ENCODE measurements around the gene MSRB3. TPM values are rescaled to one million over a fixed set of nuclear protein-coding genes. Genes with fewer than 3 reads are reported as not detected.

The MSRB3 gene
- total and polyA plus RNA-seq, 9 donors = 14.9 to 58.8 (median 27.1) TPM

DNA sequence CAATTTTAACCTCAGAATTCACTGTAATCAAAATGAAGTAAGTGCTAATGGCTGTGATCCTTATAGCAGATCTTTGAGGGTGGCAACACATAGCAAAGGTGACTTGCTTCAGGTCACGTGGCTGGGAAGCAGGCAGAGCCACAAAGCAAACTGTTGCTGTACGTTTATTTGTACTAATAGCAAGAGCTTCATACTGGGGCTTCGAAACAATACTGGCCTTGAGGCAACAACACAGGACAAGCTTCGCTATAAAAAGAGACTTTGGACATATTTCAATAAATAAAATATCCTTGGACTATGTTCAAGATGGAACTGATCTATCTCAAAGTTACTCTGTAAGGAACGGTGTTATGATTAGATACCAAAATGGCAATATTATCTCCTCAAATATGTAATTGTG, 44.6 kb downstream of the MSRB3 start:
- H3K27ac ChIP-seq = no peak overlapping the region
- peaks cover 1% of the 10 kb centered on the region for H3K4me1 ChIP-seq (ENCODE audit: insufficient read depth)
- intact Hi-C loops (cut with DNase I) = no loop called here
- no peak for DNase-seq
- H3K9me3 ChIP-seq = no peaks in the 10 kb centered on the region
- H3K27me3 ChIP-seq = no peaks in the 10 kb centered on the region
- H3K4me3 ChIP-seq = no peak overlapping the region
- H3K36me3 ChIP-seq = no peaks in the 10 kb centered on the region
- no peak for TF ChIP-seq EP300 (IDR thresholded peaks at IDR 0.05)
- TF ChIP-seq, protein P1, sequence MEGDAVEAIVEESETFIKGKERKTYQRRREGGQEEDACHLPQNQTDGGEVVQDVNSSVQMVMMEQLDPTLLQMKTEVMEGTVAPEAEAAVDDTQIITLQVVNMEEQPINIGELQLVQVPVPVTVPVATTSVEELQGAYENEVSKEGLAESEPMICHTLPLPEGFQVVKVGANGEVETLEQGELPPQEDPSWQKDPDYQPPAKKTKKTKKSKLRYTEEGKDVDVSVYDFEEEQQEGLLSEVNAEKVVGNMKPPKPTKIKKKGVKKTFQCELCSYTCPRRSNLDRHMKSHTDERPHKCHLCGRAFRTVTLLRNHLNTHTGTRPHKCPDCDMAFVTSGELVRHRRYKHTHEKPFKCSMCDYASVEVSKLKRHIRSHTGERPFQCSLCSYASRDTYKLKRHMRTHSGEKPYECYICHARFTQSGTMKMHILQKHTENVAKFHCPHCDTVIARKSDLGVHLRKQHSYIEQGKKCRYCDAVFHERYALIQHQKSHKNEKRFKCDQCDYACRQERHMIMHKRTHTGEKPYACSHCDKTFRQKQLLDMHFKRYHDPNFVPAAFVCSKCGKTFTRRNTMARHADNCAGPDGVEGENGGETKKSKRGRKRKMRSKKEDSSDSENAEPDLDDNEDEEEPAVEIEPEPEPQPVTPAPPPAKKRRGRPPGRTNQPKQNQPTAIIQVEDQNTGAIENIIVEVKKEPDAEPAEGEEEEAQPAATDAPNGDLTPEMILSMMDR (IDR thresholded peaks at IDR 0.05) = no peak
- 7 to 24% (median 15%) methylated on average over 5 of the region's 5 CpGs for WGBS, 3 donors

DNA sequence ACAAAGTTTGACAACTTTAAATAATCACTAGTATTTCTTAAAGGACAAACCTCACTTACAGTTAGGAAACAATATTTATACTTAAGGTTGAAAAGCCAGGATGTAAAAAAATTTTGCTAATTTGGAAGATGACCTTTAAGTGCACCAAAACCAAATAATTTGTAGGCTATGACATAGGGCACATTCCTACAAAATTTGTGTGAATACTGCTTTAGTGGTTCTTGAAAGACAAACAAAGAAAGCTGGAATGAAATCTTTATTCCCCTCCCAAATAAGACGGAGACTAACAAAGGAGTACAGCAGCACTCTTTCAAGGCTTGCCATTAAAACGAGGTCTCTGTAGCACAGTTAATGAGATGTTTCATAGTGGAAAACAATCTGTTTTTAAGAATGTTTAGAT, 45.6 kb downstream of the MSRB3 start:
- Histone ChIP-seq H3K4me3 (no peak overlapping the region), H3K9me3 (no peaks in the 10 kb centered on the region), H3K27me3 (no peaks in the 10 kb centered on the region), H3K27ac (no peak overlapping the region), H3K4me1 (ENCODE audit: insufficient read depth) (peaks cover 1% of the 10 kb centered on the region), H3K36me3 (no peaks in the 10 kb centered on the region)
- DNase-seq = no peak
- WGBS, 3 donors = 5 to 18% (median 7%) methylated on average over 2 of the region's 2 CpGs
- intact Hi-C loops (cut with DNase I) = no loop called here
- TF ChIP-seq, protein P1 (IDR thresholded peaks at IDR 0.05) = no peak
- TF ChIP-seq EP300 (IDR thresholded peaks at IDR 0.05) (no peak), POLR2A (IDR thresholded peaks at IDR 0.05) (no peak)

DNA sequence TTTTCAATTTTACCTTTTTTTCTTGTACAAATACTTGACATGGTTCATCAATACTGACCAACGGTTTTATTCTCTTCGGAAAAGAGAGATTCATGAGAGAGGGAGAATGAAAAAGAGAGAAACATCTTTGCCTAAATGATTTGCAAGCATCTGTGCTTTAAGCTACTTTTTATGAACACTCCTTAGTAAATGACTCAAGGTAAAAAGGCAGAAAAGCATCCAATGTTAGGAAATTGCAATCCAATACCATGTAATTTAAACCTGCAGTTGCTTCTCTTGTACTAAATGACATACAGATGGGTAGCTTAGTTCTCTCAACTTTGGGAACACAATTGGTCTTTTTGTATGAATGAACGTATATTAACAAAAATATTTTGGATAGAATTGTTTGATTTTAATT, 46.1 kb downstream of the MSRB3 start:
- H3K27ac ChIP-seq = no peak overlapping the region

DNA sequence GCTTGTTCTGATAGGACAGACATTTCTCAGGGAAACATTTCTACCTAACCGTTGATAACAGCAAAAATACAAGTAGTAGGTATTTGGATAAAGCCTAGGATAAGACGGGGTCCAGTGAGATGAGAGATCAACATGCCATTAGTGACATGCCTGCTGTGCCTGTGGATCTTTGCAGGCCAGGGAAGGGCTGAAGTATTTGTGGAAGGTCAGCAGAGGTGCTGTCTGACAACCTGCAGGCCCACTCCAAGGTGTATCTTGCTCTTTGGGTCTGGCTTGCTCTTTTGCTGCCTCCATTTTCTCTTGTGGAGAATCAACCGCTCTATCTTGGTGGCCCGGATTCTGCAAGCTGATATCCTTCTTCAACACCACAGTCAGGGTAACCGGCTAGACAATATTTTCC, 46.7 kb downstream of the MSRB3 start:
- DNase-seq = no peak
- TF ChIP-seq, protein P1 (IDR thresholded peaks at IDR 0.05) = no peak
- WGBS, 3 donors = 92 to 96% (median 95%) methylated on average over 5 of the region's 5 CpGs
- Histone ChIP-seq H3K4me1 (ENCODE audit: insufficient read depth) (no peaks in the 10 kb centered on the region), H3K4me3 (no peak overlapping the region), H3K27ac (no peak overlapping the region), H3K27me3 (no peaks in the 10 kb centered on the region), H3K36me3 (no peaks in the 10 kb centered on the region), H3K9me3 (no peaks in the 10 kb centered on the region)
- intact Hi-C loops (cut with DNase I) = no loop called here

More for the DNA sequence above, 46.1 kb downstream of the MSRB3 start:
- Histone ChIP-seq H3K9me3 (no peaks in the 10 kb centered on the region), H3K4me1 (ENCODE audit: insufficient read depth) (peaks cover 1% of the 10 kb centered on the region), H3K27me3 (no peaks in the 10 kb centered on the region), H3K4me3 (no peak overlapping the region), H3K36me3 (no peaks in the 10 kb centered on the region)
- intact Hi-C loops (cut with DNase I) = no loop called here
- TF ChIP-seq, protein P1 (IDR thresholded peaks at IDR 0.05) = no peak
- TF ChIP-seq POLR2A (IDR thresholded peaks at IDR 0.05) (no peak), EP300 (IDR thresholded peaks at IDR 0.05) (no peak)
- WGBS, 3 donors = 83 to 90% (median 85%) methylated on average over 3 of the region's 3 CpGs
- no peak for DNase-seq

DNA sequence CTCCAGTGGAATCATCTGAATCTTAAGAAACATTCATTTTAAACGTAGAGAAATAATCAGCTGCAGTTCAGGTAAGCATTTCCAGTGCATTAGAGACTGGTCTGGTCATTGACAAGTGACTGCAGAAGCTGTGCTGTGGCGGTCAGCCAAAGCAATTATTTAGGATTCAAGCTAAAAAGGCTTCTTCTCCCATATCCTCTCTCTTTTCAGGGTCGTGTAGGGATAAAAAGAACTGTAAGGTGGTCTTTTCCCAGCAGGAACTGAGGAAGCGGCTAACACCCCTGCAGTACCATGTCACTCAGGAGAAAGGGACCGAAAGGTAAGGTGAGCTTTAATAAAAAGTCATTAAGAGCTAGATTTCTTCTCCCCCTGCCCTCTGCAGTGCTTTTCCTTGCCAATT, 48.1 kb downstream of the MSRB3 start:
- H3K27ac ChIP-seq = no peak overlapping the region
- H3K27me3 ChIP-seq = no peaks in the 10 kb centered on the region
- 65 to 71% (median 70%) methylated on average over 5 of the region's 5 CpGs for WGBS, 3 donors
- intact Hi-C loops (cut with DNase I) = no loop called here
- no peak overlapping the region for H3K4me3 ChIP-seq
- H3K4me1 ChIP-seq (ENCODE audit: insufficient read depth) = no peaks in the 10 kb centered on the region
- no peak for DNase-seq
- H3K9me3 ChIP-seq = no peaks in the 10 kb centered on the region
- no peaks in the 10 kb centered on the region for H3K36me3 ChIP-seq
- TF ChIP-seq, protein P1 (IDR thresholded peaks at IDR 0.05) = no peak

Data from ovary (tissue), 9 donors.